Measurements from ENCODE around the gene DDX28.

- TF ChIP-seq MAZ (IDR thresholded peaks at IDR 0.05; ENCODE audit: borderline replicate concordance, low read depth, low read length) (no peak), POLR2A (IDR thresholded peaks at IDR 0.05; ENCODE audit: low read length) (no peak), RAD21 (conservative IDR thresholded peaks at IDR 0.05 in 1 of 2, IDR thresholded peaks at IDR 0.05 in 1 of 2) (no peak), KDM1A (IDR thresholded peaks at IDR 0.05; ENCODE audit: low read depth) (no peak), PHF8 (IDR thresholded peaks at IDR 0.05; ENCODE audit: borderline replicate concordance, low read depth) (no peak), ELK1 (IDR thresholded peaks at IDR 0.05; ENCODE audit: low read depth, low read length) (no peak), FOSL2 (IDR thresholded peaks at IDR 0.05) (no peak), FOSL2 (CRISPR knock-in tag; IDR thresholded peaks at IDR 0.05) (no peak), CEBPB (IDR thresholded peaks at IDR 0.05) (no peak), PBX3 (IDR thresholded peaks at IDR 0.05) (no peak), MAFK (IDR thresholded peaks at IDR 0.05; ENCODE audit: partially characterized antibody) (no peak), MAX (IDR thresholded peaks at IDR 0.05) (no peak)
- TF ChIP-seq, protein P1, sequence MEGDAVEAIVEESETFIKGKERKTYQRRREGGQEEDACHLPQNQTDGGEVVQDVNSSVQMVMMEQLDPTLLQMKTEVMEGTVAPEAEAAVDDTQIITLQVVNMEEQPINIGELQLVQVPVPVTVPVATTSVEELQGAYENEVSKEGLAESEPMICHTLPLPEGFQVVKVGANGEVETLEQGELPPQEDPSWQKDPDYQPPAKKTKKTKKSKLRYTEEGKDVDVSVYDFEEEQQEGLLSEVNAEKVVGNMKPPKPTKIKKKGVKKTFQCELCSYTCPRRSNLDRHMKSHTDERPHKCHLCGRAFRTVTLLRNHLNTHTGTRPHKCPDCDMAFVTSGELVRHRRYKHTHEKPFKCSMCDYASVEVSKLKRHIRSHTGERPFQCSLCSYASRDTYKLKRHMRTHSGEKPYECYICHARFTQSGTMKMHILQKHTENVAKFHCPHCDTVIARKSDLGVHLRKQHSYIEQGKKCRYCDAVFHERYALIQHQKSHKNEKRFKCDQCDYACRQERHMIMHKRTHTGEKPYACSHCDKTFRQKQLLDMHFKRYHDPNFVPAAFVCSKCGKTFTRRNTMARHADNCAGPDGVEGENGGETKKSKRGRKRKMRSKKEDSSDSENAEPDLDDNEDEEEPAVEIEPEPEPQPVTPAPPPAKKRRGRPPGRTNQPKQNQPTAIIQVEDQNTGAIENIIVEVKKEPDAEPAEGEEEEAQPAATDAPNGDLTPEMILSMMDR (IDR thresholded peaks at IDR 0.05), result no peak
- TF ChIP-seq, protein P2, sequence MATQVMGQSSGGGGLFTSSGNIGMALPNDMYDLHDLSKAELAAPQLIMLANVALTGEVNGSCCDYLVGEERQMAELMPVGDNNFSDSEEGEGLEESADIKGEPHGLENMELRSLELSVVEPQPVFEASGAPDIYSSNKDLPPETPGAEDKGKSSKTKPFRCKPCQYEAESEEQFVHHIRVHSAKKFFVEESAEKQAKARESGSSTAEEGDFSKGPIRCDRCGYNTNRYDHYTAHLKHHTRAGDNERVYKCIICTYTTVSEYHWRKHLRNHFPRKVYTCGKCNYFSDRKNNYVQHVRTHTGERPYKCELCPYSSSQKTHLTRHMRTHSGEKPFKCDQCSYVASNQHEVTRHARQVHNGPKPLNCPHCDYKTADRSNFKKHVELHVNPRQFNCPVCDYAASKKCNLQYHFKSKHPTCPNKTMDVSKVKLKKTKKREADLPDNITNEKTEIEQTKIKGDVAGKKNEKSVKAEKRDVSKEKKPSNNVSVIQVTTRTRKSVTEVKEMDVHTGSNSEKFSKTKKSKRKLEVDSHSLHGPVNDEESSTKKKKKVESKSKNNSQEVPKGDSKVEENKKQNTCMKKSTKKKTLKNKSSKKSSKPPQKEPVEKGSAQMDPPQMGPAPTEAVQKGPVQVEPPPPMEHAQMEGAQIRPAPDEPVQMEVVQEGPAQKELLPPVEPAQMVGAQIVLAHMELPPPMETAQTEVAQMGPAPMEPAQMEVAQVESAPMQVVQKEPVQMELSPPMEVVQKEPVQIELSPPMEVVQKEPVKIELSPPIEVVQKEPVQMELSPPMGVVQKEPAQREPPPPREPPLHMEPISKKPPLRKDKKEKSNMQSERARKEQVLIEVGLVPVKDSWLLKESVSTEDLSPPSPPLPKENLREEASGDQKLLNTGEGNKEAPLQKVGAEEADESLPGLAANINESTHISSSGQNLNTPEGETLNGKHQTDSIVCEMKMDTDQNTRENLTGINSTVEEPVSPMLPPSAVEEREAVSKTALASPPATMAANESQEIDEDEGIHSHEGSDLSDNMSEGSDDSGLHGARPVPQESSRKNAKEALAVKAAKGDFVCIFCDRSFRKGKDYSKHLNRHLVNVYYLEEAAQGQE (IDR thresholded peaks at IDR 0.05), result no peak
Observed at GRCh38 chr16:67986949-67987348, 36.1 kb downstream of the DDX28 start.
